K562 (cell line): Measurements from ENCODE around the gene PARD3B. TPM values are rescaled to one million over a fixed set of nuclear protein-coding genes. Genes with fewer than 3 reads are reported as not detected.

Source experiments
- ATAC-seq: fragments of 200-7000 bp; cut with Tn5 transposase; 3 replicates; pipeline ENCODE4 v1.9.1; 2020; ENCODE audit warnings: moderate library complexity
- BruUV-seq: library from RNA; stranded (reverse); fragments of 400-500 nt; replicated peaks from 2 replicates; lab custom pipeline; 2021; lab: Mats Ljungman, UMichigan
- CTCF ChIA-PET: fragments of 300-600 bp; formaldehyde crosslinking; extraction: SDS; loops from one replicate; lab custom pipeline; 2021; ENCODE audit warnings: low intra/inter-chr PET ratio; lab: Yijun Ruan, JAX
- POLR2A ChIA-PET: fragments of 300-600, 350-650 bp; sonication (Branson Sonifier 250); formaldehyde crosslinking; extraction: SDS; loops from one replicate; lab custom pipeline; 2021; ENCODE audit warnings: antibody characterized with exemption, inconsistent platforms; lab: Yijun Ruan, JAX
- DNase-seq, 4 experiments: peaks; one replicate each; pipeline versions ENCODE4 v3.0.0 to v3.0.0-alpha.2; 2011 to 2018; ENCODE audit warnings: low spot score in 3 of 4, mixed read lengths in 3 of 4; ENCODE audit errors: extremely low read depth in 1 of 4
- FAIRE-seq: peaks from 2 replicates; lab custom pipeline; 2011; peaks lifted over from hg19 to GRCh38; lab: Jason Lieb, UNC
- H2AFZ ChIP-seq: 2 replicates; pipeline ENCODE4 v1.6.0; 2011; ENCODE audit warnings: low read depth, low read length, control low read depth, inconsistent platforms
- H3K27ac ChIP-seq: fragments of 200-600 bp; 3 replicates; pipeline ENCODE4 v1.8.0; 2011; ENCODE audit warnings: low read depth, mild to moderate bottlenecking, control low read depth, inconsistent platforms, low read length, moderate library complexity, mixed read lengths; ENCODE audit errors: extremely low read depth
- H3K27me3 ChIP-seq, 2 experiments: fragments of 300-600 bp in 1 of 2; 2 replicates in 1 of 2; 3 replicates in 1 of 2; pipeline versions ENCODE4 v1.6.0 to v1.8.0; 2011; ENCODE audit warnings: inconsistent platforms in 2 of 2, low read length in 2 of 2, mild to moderate bottlenecking in 1 of 2, mixed read lengths in 1 of 2, moderate library complexity in 1 of 2; ENCODE audit not compliant: control insufficient read depth in 2 of 2, insufficient read depth in 2 of 2
- H3K36me3 ChIP-seq: fragments of 300-600 bp; 3 replicates; pipeline ENCODE4 v1.8.0; 2011; ENCODE audit warnings: mild to moderate bottlenecking, low read length, inconsistent platforms; ENCODE audit not compliant: control insufficient read depth, insufficient read depth
- H3K4me1 ChIP-seq, 2 experiments: fragments of 200-600 bp in 1 of 2; replicated peaks in 1 of 2; 2 replicates in 1 of 2; 3 replicates in 1 of 2; pipeline versions ENCODE4 v1.5.1 to v1.8.0; 2011; ENCODE audit warnings: inconsistent platforms in 2 of 2, low read length in 2 of 2, mild to moderate bottlenecking in 1 of 2, mixed read lengths in 1 of 2, moderate library complexity in 1 of 2; ENCODE audit not compliant: control insufficient read depth in 2 of 2, insufficient read depth in 2 of 2
- H3K4me2 ChIP-seq: 2 replicates; pipeline ENCODE4 v1.6.1; 2011; ENCODE audit warnings: low read length, control low read depth, inconsistent platforms, mixed read lengths; ENCODE audit not compliant: insufficient read depth
- H3K4me3 ChIP-seq: fragments of 200-600 bp; sonication (generic), shearing (Covaris generic); 2 replicates; pipeline ENCODE4 v1.5.1; 2016; ENCODE audit warnings: control low read depth, inconsistent platforms
- H3K79me2 ChIP-seq: fragments of 200-600 bp; 3 replicates; pipeline ENCODE4 v1.8.0; 2011; ENCODE audit warnings: low read length, inconsistent platforms; ENCODE audit not compliant: control insufficient read depth, insufficient read depth
- H3K9ac ChIP-seq, 2 experiments: 2 replicates each; pipeline versions ENCODE4 v1.6.0 to v1.6.1; 2011; ENCODE audit warnings: low read depth in 2 of 2, low read length in 2 of 2, control low read depth in 1 of 2, inconsistent platforms in 1 of 2, mild to moderate bottlenecking in 1 of 2, mixed read lengths in 1 of 2; ENCODE audit not compliant: insufficient read depth in 1 of 2
- H3K9me1 ChIP-seq: one replicate; pipeline ENCODE4 v1.6.0; 2011; ENCODE audit warnings: inconsistent platforms, mild to moderate bottlenecking, low read length, moderate library complexity; ENCODE audit not compliant: control insufficient read depth, insufficient read depth
- H3K9me3 ChIP-seq: replicated peaks from 2 replicates; pipeline ENCODE4 v1.5.1; 2011; ENCODE audit warnings: low read depth, low read length, inconsistent platforms; ENCODE audit not compliant: control insufficient read depth, insufficient read depth
- H4K20me1 ChIP-seq: replicated peaks from 2 replicates; pipeline ENCODE4 v1.6.1; 2011; ENCODE audit warnings: low read length, inconsistent platforms, mixed read lengths; ENCODE audit not compliant: control insufficient read depth, insufficient read depth
- E2F4 ChIP-seq: sonication (generic); formaldehyde crosslinking; IDR thresholded peaks from 2 replicates; pipeline ENCODE4 v1.8.0; 2022; ENCODE audit warnings: mild to moderate bottlenecking, low read depth, missing genetic modification reagents
- E2F6 ChIP-seq, 2 experiments: IDR thresholded peaks; 2 replicates each; pipeline ENCODE4 v1.6.1; 2011; ENCODE audit warnings: borderline replicate concordance in 1 of 2, control low read depth in 1 of 2, low read depth in 1 of 2, low read length in 1 of 2, mild to moderate bottlenecking in 1 of 2, mixed read lengths in 1 of 2, moderate library complexity in 1 of 2; ENCODE audit not compliant: insufficient read depth in 1 of 2, insufficient read length in 1 of 2, poor library complexity in 1 of 2, severe bottlenecking in 1 of 2; ENCODE audit errors: extremely low read depth in 1 of 2
- ETV6 ChIP-seq, 3 experiments: fragments of 150-350 bp in 1 of 3; sonication (generic) in 1 of 3; formaldehyde crosslinking in 1 of 3; IDR thresholded peaks; 2 replicates each; pipeline versions ENCODE4 v1.6.1 to v1.8.0; 2014 to 2022; ENCODE audit warnings: borderline replicate concordance in 2 of 3, low read depth in 2 of 3, antibody characterized with exemption in 1 of 3, low read length in 1 of 3, mild to moderate bottlenecking in 1 of 3, missing genetic modification reagents in 1 of 3
- MTA1 ChIP-seq: fragments of 450-650 bp; IDR thresholded peaks from 2 replicates; pipeline ENCODE4 v1.6.1; 2017; ENCODE audit warnings: borderline replicate concordance
- TAF15 ChIP-seq: fragments of 200-400 bp; formaldehyde crosslinking; IDR thresholded peaks from 2 replicates; pipeline ENCODE4 v1.6.1; 2017; ENCODE audit warnings: mild to moderate bottlenecking, low read depth, low read length, moderate library complexity
- ZFP36 ChIP-seq: fragments of 150-350 bp; IDR thresholded peaks from 2 replicates; pipeline ENCODE4 v1.6.1; 2018; ENCODE audit warnings: low read length, low read depth; ENCODE audit not compliant: partially characterized antibody
- WGBS: fragments of 100-300 bp; shearing (Covaris generic); methylation state at CpG from one replicate; pipeline ENCODE4 v1.1.6; 2016; ENCODE audit warnings: low coverage, mixed read lengths; ENCODE audit not compliant: insufficient coverage; ENCODE audit errors: missing lambda C conversion rate; 5-methylcytosine and 5-hydroxymethylcytosine counted together
- in situ Hi-C: fragments of 300-500 bp; cut with MboI; formaldehyde crosslinking; loops from 4 replicates; pipeline ENCODE4 v1.15.0; 2018; ENCODE audit warnings: inconsistent platforms, mixed read lengths
- intact Hi-C: fragments of 100-400 bp; cut with micrococcal nuclease; formaldehyde crosslinking; loops from 2 replicates; pipeline ENCODE4 v1.14.2; 2022
- polyA plus RNA-seq, 8 experiments: library from polyadenylated mRNA; depleted of rRNA in 4 of 8; stranded (reverse) in 5 of 8; unstranded in 3 of 8; fragments of >200 nt; fragmentation: Nextera tagmentation in 2 of 8; fragmentation: Illumina TruSeq in 1 of 8; extraction: Ambion mirVana in 2 of 8; extraction: Trizol in 1 of 8; gene quantifications; 2 replicates each; pipeline versions ENCODE4 v1.2.1 to v1.2.3, GENCODE V29; 2011 to 2014; ENCODE audit warnings: inconsistent platforms in 1 of 8, missing spikeins in 1 of 8
- total RNA-seq, 7 experiments: library from RNA; depleted of rRNA in 6 of 7; stranded (reverse); fragments of >200 nt in 6 of 7; fragmentation: Illumina TruSeq in 2 of 7; extraction: Trizol in 2 of 7; gene quantifications; 2 replicates each; pipeline versions ENCODE4 v1.2.1 to v1.2.3, GENCODE V29; 2011 to 2021; ENCODE audit warnings: low replicate concordance in 1 of 7

Gene PARD3B
- total and polyA plus RNA-seq, 9 of the 15 experiments (the other 6 are each of a cell fraction or from before 2014, with no cell fraction given), result 0.15 to 3.0 (median 1.1) TPM

GRCh38 chr2:205169464-205169863 is 624.2 kb downstream of the PARD3B start:
- no peak overlapping the region for H3K4me3 ChIP-seq
- no peaks in the 10 kb centered on the region for H3K9me3 ChIP-seq
- H3K4me1 ChIP-seq, result no peaks in the 10 kb centered on the region
- ATAC-seq, result no peak
- ChIA-PET POLR2A (no interaction called here), CTCF (no interaction called here)
- WGBS, result 0% methylated on average over 3 of the region's 3 CpGs
- no peak overlapping the region for H3K27ac ChIP-seq
- no peak for DNase-seq
- no peak overlapping the region for H2AFZ ChIP-seq
- no peak for FAIRE-seq
- intact Hi-C loops, result no loop called here
- H3K27me3 ChIP-seq, result no peaks in the 10 kb centered on the region
- no peaks in the 10 kb centered on the region for H4K20me1 ChIP-seq
- TF ChIP-seq E2F4 (CRISPR knock-in tag) (no peak), MTA1 (no peak), ETV6 (IDR thresholded peaks at IDR 0.05; ENCODE audit: borderline replicate concordance in 1 of 2, low read depth in 2 of 2, low read length in 1 of 2) (peak in 1 of 2 experiments; percentile 40; a peak in 1 of 4 replicates), ETV6 (CRISPR knock-in tag; IDR thresholded peaks at IDR 0.05; ENCODE audit: borderline replicate concordance) (no peak), ZFP36 (no peak)
- in situ Hi-C loops, result no loop called here
- H3K9me1 ChIP-seq, result no peaks in the 10 kb centered on the region
- BruUV-seq, result no TSS peak
- H3K36me3 ChIP-seq, result no peaks in the 10 kb centered on the region
- H3K4me2 ChIP-seq, result no peak overlapping the region
- no peak overlapping the region for H3K9ac ChIP-seq
- H3K79me2 ChIP-seq, result no peaks in the 10 kb centered on the region

GRCh38 chr2:205170399-205170798 is 625.1 kb downstream of the PARD3B start:
- DNase-seq (peak in 1 of 4 experiments; percentile 8), FAIRE-seq (no peak), ATAC-seq (no peak)
- Histone ChIP-seq H3K27ac (no peak overlapping the region), H2AFZ (no peak overlapping the region), H3K9me3 (no peaks in the 10 kb centered on the region), H3K4me1 (no peaks in the 10 kb centered on the region), H3K9me1 (no peaks in the 10 kb centered on the region), H3K27me3 (no peaks in the 10 kb centered on the region), H4K20me1 (no peaks in the 10 kb centered on the region), H3K36me3 (no peaks in the 10 kb centered on the region), H3K4me2 (no peak overlapping the region), H3K9ac (no peak overlapping the region), H3K79me2 (no peaks in the 10 kb centered on the region), H3K4me3 (no peak overlapping the region)
- ChIA-PET CTCF (no interaction called here), POLR2A (no interaction called here)
- 38% methylated on average over 8 of the region's 12 CpGs for WGBS
- intact Hi-C loops, result no loop called here
- in situ Hi-C loops, result no loop called here
- no TSS peak for BruUV-seq
- peak in 1 of 2 experiments; percentile 28 for TF ChIP-seq E2F6 (IDR thresholded peaks at IDR 0.05; ENCODE audit: borderline replicate concordance in 1 of 2, extremely low read depth in 1 of 2, insufficient read depth in 1 of 2, insufficient read length in 1 of 2, low read depth in 1 of 2, low read length in 1 of 2, poor library complexity in 1 of 2, severe bottlenecking in 1 of 2)
- TF ChIP-seq TAF15, result no peak
